HG03432 (cell line): ENCODE measurements around the gene LIN7A.

Experiments used
- ATAC-seq: cut with Tn5 transposase; IDR thresholded peaks from one replicate; pipeline ENCODE4 v1.9.1; 2021; ENCODE audit warnings: mild to moderate bottlenecking, moderate library complexity; ENCODE audit not compliant: unreplicated experiment

Gene LIN7A

DNA sequence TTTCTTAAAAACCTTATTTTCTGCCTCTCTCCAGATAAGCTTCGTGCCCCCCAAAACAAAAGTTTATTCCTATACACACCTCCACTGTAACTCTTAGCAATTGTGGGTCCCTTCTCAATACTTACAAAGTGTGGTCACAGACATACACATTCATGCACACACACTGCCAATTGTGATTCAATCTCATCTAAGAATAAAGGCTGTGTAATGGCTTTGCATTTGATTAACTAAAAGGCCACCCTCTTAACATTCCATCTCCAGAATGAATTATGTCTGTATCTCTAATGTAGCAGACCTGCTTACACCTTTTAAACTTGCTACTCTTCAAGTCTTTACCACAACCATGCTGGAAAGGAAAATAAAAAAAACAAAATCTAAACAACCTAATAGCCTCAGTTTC is 171.5 kb downstream of the LIN7A start:
- ATAC-seq: no peak

DNA sequence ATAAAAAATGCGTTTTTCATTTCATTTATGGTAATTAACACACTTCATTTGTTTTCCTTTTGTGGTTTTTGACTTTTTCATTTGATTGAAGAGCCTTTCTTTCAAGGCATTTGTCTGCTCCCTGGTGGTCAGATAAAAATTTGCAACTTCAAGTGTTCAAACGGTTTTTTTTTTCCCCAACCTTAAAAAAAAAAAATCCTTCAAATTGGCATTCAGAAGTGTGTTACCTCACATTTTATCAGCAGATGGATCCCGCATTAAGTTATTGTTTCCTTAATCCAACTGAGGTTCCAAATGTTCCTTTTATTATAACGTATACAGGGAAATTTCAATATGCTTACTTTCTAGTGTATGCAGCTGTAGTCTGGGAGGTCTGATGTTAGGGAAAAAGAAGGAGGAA is 173.9 kb downstream of the LIN7A start:
- ATAC-seq: peak; percentile 32

DNA sequence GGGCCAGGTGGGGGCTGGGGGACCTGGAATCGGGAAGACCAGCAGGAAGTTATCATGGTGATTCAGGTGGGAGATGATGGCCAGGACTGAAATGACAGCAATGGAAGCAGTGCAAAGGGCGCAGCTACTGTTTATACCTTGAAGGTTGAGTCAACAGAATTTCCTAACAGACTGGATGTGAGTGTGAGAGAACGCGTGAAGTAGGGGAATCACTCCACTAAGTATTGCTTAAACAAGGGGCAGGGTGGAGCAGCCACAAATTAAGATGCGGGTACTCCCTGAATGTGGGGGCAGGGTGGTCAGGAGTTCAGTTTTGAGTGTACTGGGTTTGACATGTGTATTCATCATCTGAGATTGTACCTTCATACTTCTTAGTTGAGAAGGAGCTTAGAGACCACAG is 175.9 kb downstream of the LIN7A start:
- ATAC-seq: no peak

DNA sequence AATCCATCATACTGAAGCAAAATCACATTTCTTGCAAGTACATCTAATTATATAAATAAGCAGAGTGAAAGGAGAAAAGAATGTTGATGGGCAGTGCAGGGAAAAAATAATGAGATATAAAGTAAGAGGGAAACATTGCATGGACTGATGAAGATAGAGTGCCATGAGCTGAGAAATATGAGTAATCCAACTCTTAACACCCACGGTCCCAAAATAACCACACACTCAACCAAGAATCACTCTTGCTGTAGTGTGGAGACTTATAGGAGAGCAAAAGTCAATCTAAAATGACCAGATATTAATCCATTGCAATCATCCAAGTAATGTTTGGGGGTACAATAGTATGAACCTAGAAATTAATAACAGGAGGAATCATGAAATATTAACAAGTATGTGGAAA is 180.9 kb downstream of the LIN7A start:
- peak; percentile 77 for ATAC-seq

DNA sequence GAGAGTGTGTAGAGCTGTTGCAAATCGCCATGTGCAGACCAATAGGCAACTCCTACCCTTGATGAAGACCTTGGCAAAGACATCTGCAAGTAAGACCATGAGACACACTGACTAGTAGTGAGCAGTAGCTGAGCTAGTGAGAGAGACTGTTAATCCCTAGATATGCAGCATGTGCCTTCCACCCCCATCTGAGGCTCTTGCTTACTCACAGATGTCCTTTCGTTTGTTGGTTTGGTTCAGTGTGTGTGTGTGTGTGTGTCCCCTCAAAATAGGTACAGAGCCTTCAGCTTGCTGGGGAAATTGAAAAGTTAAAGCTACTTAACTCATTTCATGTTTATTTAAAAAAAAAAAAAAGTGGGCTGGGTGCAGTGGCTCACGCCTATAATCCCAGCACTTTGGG is 183.5 kb downstream of the LIN7A start:
- ATAC-seq: no peak

DNA sequence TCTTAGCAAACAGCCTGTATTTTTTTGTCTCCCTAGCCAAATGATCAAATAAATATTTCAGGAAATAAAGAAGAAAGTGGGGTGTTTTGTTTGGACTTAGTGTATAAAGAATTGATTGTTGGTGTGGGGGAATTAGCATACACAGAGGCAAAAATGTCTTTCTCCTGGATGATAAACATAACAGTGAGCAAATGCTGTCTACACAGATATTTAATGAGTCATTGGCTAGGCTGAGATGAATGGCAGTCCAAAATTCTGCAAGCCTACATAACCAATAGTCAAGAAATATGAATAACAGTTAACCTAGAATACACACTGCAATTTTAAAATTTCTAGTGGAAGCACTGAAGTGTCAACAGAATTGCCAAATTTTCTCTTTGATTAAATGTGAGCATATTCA is 185.3 kb downstream of the LIN7A start:
- no peak for ATAC-seq

DNA sequence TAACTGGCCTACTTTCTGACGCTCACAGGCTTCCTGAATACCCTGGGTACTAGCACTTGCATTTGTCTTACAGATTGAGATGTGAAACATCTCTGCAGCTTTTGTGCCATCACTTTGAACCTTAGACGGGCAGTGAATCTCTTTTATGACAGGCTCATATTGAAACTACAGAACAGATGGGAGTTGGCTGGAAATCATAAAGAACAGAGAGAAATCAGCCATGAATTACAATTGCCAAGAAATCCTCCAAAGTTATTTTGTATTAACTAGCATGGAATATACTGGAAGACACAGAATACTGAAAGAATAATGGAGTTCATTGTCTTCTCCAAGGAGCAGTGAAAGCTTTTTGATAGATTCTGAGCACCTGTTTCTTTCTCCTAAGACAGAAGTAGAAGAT is 188.3 kb downstream of the LIN7A start:
- ATAC-seq: no peak

DNA sequence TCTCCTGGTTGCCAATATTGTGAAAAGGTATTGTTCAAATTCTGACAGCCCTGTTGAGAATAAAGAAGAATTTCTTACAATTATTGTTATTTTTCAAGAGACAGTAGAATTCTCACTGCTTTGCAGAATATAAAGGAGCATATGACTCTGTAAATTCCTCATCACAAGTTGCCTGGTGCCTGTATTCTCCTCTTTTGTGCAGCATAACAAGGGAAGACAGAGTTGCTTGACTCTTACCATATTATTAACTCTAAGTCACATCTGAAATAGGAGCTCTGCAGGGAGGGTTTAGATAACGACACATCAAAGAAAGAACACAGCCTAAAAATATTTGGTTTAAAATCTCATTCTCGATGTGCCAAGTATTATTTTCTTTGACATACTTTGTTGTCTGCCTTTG is 189.9 kb downstream of the LIN7A start:
- ATAC-seq: no peak

DNA sequence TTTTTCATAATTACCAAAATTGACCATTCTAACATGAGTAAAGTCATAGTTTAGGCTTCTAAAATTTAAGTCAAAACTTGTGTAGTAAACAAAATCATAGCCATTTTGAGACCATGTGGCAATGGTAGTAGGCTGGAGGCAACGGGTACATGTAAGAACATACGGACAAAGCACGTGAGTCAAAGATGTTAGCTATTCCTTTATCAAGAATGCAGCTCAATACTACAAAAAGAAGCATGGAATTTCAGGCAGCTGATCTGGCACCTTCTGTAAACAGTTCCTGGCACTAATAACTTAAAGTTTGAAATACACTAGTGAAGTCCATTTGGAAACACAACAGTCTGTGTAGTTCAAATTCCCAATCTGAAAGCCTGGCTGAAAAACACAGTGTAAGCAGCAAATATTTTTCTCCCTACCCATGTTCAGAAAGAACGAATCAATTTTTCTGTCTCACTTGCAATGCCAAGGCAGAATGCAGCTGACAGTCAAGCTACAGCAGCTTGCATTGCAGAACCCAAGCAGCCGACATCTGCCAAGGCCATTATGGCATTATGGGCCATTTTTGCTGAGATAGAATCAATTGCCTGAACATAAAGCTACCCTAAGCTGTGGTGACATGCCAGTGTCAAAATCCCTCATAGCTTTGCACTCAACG is 191.8 kb downstream of the LIN7A start:
- no peak for ATAC-seq
